HG03066 (cell line): ENCODE data around the gene RFXANK.
"Not testable (repeated sequence)": the region's sequence is repeated elsewhere in the genome, so short reads cannot be mapped to it uniquely, and the experiment has no call there.

Source experiments
- ATAC-seq: cut with Tn5 transposase; IDR thresholded peaks from one replicate; pipeline ENCODE4 v1.9.1; 2021; ENCODE audit warnings: low read depth; ENCODE audit not compliant: unreplicated experiment

Gene RFXANK

GRCh38 chr19:19204181-19204580 lies 12.1 kb downstream of the RFXANK start:
- ATAC-seq, result no peak

DNA sequence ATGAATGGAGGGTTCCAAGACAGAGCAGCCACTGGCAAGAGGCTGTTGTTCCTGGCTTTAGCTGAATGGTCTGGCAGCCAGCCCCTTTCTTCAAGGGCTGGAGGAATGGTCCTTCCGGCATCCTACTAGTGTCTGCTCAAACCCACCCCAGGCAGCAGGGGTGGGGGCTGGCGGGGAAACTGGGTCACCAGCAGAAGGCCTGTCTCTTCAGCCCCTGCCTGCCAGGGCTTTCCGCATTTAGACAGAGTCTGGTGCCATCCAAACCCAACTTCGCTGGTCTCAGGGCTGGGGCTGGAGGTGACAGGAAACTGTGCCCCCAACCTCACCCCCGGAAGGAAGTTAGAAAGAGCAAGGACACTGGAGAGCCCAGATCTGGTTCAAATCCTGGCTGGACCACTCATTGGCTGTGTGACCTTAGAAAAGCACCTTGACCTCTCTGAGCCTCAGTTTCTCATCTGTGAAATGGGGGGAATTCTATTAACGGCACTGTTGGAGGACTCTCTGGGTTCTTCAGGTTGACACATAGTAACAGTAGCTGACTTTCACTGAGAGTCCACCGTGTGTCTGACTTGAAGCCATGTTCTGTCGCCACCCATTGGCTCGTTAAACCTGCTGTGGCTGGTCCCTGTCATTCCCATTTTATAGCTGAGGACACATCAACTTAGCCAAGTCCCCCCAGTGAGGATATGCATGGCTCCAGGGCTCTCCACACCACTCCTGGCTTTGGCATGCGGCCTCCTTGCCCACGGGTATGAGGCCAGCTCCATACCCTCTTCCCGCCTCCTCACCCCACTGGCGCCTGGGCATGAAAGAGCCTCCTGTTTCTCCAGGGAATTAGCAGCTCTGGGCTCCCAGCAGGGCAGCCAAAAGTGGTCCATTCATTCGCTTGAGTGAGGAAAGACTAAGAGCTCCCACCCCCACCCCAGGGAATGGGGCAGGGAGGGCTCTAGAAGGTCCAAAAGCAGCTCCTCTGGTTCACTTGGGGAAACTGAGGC lies 13.7 kb downstream of the RFXANK start:
- no peak for ATAC-seq

DNA sequence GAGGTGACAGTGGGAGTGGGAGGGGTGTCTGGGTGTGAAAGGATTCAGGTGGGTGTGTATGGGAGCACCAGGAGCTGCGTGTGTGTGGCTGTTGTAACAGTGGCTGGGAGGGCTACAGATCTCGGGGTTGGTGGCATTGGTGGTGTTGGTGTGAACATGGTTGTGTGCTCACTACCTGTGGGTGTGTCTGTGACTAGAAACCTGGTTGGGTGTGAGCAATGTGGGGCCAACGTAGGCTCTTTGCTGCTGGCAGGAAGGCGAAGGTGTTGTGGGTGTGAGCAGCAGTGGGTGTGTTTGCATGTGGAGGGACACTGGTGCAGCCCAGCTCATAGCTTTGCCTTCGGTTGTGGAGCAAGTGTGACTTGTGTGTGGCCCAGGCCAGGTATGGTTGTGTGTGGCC lies 14.9 kb downstream of the RFXANK start:
- no peak for ATAC-seq

DNA sequence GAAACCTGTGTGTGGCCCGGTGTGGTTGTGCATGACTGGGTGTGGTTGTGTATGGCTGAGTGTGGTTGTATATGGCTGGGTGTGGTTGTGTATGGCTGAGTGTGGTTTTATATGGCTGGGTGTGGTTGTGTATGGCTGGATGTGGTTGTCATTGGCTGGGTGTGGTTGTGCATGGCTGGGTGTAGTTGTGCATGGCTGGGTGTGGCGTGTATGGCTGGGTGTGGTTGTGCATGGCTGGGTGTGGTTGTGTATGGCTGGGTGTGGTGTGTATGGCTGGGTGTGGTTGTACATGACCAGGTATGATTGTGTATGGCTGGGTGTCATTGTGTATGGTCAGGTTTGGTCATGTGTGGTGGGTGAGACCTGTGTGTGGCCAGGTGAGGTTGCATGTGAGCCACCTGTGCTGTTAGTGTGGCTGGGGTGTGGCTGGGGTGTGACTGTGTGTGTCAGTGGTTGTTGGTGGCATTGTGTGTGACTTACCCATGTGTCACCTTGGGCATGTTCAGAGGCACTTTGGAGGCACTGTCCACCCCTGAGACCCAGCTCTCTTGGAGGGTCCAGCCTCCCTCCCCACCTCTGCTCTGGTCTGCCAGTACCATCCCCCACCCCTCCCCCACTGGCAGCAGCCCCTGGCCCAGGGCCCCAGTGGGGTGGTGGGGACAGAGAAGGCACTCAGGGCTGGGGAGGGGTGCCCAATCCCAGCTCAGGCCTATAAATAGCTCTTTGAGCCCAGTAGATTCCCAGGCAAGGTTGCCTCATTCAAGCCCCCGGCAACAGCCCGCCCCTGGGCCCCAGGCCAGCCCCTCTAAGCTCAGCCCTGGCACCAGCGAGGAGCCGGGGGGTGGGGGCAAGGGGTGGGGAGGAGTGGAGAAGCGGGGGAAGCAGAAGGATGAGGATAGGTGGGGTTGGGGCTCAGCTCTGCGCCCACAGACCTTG lies 15.8 kb downstream of the RFXANK start:
- no peak for ATAC-seq

- no peak for ATAC-seq
Measured at GRCh38 chr19:19209372-19209771, 17.3 kb downstream of the RFXANK start.

DNA sequence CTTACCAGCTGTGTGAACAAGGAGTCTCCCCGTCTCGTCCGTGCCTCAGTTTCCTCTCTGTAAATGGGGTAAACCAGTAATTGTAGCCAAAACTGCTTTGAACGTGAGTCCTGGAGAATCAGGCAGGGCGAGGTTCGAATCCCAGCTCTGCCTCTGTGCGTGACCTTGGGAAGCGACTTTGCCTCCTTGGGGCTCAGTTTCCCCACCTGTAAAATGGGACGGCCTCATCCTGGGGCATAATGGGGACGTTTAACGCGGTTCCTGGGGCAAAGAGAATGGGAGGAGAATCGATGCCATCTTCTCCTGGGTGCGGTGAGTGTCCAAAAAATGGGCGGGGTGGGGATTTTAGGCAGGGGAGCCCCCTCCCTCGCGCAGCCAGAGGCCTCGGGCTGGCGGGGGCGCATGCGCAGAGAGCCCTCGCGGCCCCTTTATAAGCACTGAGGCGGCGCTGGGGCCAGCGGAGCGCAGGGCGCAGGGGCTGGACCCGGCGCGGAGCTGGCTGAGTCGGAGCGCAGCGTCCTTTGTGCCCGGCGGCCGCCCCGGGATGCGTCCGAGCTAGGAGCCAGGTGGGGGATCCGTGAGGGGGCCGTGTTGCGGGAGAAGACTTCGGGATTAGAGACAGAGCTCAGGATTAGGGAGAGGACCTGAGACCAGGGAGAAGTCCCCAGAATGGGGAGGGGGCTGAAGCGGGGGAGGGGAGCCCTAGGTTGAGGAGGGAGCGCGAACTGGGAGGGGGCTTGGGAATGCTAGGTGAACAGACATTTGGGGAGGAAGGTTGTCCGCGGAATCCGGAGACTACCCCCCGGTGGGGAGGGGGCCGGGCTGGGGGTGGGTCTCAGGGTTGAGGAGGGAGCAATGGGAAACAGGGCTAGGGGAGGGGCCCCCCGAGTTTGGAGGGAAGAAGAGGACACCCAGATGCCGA lies 19.7 kb downstream of the RFXANK start, which contains the start of gene NCAN:
Gene NCAN, plus strand, starts transcription at position 460 of the 922 bp plus-strand sequence. CDS start 4,996 bp downstream, outside the sequence.
- no peak for ATAC-seq

GRCh38 chr19:19212916-19213315 lies 20.9 kb downstream of the RFXANK start:
- no peak for ATAC-seq

- no peak for ATAC-seq
Measured at GRCh38 chr19:19213426-19214158, 21.5 kb downstream of the RFXANK start.

DNA sequence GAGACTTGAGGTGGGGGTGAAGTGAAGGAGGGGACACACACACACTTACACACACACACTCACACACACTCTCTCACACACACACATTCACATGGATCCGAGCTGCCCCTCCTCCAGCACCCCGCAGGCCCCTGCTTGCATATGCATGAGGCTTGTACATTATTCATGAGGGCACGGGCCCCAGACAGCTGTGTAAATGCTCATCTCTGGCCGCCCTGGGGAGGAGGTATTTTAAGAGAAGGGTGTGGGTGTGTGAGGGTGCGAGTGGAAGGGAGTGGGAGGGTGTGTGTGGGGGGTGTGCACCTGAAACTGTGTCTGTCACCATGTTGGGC lies 22.1 kb downstream of the RFXANK start:
- ATAC-seq, result no peak

GRCh38 chr19:19214892-19215291 lies 22.8 kb downstream of the RFXANK start:
- ATAC-seq, result no peak

- ATAC-seq, result no peak
Measured at GRCh38 chr19:19215792-19216191, 23.7 kb downstream of the RFXANK start.

GRCh38 chr19:19217099-19217498 lies 25.0 kb downstream of the RFXANK start:
- no peak for ATAC-seq

GRCh38 chr19:19218911-19219310 lies 26.9 kb downstream of the RFXANK start:
- ATAC-seq, result no peak

DNA sequence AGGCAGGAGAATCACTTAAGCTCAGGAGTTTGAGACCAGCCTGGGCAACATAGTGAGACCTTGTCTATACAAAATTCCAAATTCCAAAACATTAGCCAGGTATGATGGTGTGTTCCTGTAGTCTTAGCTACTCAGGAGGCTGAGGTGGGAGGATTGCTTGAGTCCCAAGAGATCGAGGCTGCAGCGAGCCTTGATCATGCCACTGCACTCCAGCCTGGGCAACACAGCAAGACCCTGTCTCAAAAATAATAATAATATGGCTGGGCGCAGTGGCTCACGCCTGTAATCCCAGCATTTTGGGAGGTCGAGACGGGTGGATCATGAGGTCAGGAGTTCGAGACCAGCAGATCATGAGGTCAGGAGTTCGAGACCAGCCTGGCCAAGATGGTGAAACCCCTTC lies 28.9 kb downstream of the RFXANK start:
- ATAC-seq, result not testable (repeated sequence)

- ATAC-seq, result no peak
Measured at GRCh38 chr19:19223060-19223459, 31.0 kb downstream of the RFXANK start.

DNA sequence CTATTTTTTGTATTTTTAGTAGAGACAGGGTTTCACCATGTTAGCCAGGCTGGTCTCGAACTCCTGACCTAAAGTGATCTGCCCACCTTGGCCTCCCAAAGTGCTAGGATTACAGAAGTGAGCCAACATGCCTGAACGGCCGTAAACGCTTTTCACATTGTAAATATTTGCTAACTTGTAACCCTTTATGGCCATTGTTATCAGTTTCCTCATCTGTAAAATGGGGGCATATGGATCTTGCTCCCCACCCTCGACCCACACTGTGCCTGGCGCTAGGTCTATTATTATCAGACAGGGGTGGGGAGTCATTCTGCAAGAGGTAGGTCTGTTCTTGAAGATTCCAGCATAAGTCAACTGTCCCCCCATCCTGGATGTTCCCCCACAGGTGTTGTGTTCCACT lies 31.6 kb downstream of the RFXANK start:
- no peak for ATAC-seq

- no peak for ATAC-seq
Measured at GRCh38 chr19:19224150-19224851, 32.2 kb downstream of the RFXANK start.

DNA sequence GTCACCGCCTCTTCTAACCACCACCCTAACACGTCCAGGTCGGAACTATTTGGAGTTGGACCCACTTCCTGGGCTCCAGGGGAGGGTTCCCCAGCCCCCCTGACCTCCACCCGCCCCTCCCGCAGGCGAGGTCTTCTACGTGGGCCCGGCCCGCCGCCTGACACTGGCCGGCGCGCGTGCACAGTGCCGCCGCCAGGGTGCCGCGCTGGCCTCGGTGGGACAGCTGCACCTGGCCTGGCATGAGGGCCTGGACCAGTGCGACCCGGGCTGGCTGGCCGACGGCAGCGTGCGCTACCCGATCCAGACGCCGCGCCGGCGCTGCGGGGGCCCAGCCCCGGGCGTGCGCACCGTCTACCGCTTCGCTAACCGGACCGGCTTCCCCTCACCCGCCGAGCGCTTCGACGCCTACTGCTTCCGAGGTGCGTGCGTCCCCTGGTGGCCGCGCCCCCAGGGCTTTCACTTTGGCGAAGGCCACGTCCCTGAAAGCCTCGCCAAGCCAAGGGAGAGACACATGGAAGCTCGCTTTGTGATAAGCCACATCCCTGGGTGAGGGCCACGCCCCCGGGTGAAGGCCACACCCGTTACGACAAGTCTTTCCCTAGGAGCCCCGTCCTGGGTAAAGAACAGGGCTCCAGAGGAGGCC lies 32.9 kb downstream of the RFXANK start:
- no peak for ATAC-seq
